GOT3 (cell line): ENCODE data around the gene MAGI1.

Source experiments
- DNase-seq: peaks from one replicate; lab custom pipeline; 2025; ENCODE audit warnings: mixed read lengths; lab: John Stamatoyannopoulos, UW

MAGI1 gene

DNA sequence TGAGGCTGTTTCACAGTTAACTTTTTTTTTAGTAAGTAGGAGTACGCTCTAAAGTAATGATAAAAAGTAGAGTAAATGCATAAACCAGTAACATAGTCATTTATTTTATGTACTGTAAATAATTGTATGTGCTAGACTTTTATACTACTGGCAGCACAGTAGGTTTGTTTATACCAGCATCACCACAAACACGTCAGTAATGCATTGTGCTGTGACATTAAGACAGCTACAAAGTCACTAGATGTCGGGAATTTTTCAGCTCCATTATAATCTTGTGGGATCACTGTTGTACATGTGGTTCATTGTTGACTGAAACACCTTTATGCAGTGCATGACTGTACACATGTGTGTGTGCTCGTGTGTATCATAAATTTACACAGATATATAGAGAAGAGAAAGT, 732.9 kb downstream of the MAGI1 start:
- DNase-seq, result no peak
